Measurements from ENCODE around the gene SLC6A2. TPM values are rescaled to one million over a fixed set of nuclear protein-coding genes. Genes with fewer than 3 reads are reported as not detected.

SLC6A2 gene
- total RNA-seq, 2 experiments from 2014 or later = not detected

Other genes starting within 250 kb of the SLC6A2 start
- not detected for gene MMP2, start 176.8 kb upstream of the SLC6A2 start, total RNA-seq
- gene LPCAT2, start 146.9 kb upstream of the SLC6A2 start, total RNA-seq = under 1 TPM; 0.18 to 0.59 TPM
- gene CAPNS2, start 89.3 kb upstream of the SLC6A2 start, total RNA-seq = not detected
- gene CES1, start 177.1 kb downstream of the SLC6A2 start, total RNA-seq = 1 to 10 TPM in 1 of 2 experiments, under 1 TPM in 1; 0.49 to 2.2 TPM
- gene CES5A, start 219.4 kb downstream of the SLC6A2 start, total RNA-seq = not detected

All from activated CD8-positive, alpha-beta memory T cell treated with anti-CD3 and anti-CD28 coated beads, Interleukin-2, amount 10 ng/mL, durations not matched to agents 7 days and 5 days (primary cell).